Mucosa of stomach (tissue), 1 donor: ENCODE data around the gene CAPSL.
"Not testable (repeated sequence)": the region's sequence is repeated elsewhere in the genome, so short reads cannot be mapped to it uniquely, and the experiment has no call there.

Experiments used
- H3K27me3 ChIP-seq: one replicate; pipeline ENCODE4 v1.7.0; 2013; ENCODE audit warnings: mild to moderate bottlenecking, low read length; ENCODE audit not compliant: control insufficient read depth, insufficient read depth
- H3K36me3 ChIP-seq: one replicate; pipeline ENCODE4 v1.7.0; 2013; ENCODE audit warnings: low read length; ENCODE audit not compliant: control insufficient read depth, insufficient read depth
- H3K4me1 ChIP-seq: one replicate; pipeline ENCODE4 v1.7.0; 2013; ENCODE audit warnings: mild to moderate bottlenecking, low read length; ENCODE audit not compliant: control insufficient read depth, insufficient read depth
- H3K4me3 ChIP-seq: one replicate; pipeline ENCODE4 v1.7.0; 2013; ENCODE audit warnings: low read length
- H3K9ac ChIP-seq: one replicate; pipeline ENCODE4 v1.7.0; 2013; ENCODE audit warnings: mild to moderate bottlenecking, low read length, moderate library complexity
- H3K9me3 ChIP-seq: one replicate; pipeline ENCODE4 v1.7.0; 2013; ENCODE audit warnings: mild to moderate bottlenecking, low read length, moderate library complexity; ENCODE audit not compliant: control insufficient read depth
- donor health status: Pancreatic carcinoma.

CAPSL gene

DNA sequence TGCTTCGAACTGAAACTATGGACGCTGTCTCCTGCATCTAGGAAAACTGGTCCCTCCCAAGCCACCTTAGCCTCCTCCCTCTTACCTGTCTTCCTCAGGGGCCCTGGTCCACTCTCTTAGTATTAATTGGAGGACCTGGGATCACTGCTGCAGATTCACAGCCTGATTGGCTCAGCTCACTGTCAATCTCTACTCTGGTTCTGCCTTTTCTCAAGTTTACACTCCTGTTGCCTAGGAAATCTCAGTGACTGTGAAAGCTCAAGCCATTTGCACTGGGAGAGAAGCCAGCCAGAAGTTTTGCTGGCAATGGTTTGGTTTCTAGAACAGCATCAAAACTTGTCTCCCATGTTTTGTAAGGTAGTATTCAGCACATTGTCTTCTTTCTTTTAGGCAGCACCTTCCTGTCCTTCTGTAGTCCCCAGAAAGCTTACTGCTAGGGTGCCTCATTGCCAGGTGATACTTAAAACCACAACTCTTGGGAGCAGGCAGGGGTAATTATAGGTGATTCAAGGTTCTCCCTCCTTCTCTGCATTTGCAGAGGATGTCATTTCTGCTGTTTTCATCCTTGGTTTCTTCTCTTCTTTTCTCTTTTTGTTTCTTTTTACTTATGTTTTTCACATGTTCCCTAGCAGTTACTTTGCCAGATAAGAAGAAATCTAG, at the start of gene CAPSL:
Gene CAPSL (minus strand): TSS at position 55 of the 660 bp plus-strand sequence. CDS start 17,502 bp downstream, outside the sequence.
- Histone ChIP-seq H3K27me3 (no peaks in the 10 kb centered on the region), H3K4me1 (no peaks in the 10 kb centered on the region), H3K4me3 (no peak within 1 kb of the TSS), H3K9ac (no peak within 1 kb of the TSS), H3K9me3 (no peaks in the 10 kb centered on the region), H3K36me3 (no peaks in the 10 kb centered on the region)

DNA sequence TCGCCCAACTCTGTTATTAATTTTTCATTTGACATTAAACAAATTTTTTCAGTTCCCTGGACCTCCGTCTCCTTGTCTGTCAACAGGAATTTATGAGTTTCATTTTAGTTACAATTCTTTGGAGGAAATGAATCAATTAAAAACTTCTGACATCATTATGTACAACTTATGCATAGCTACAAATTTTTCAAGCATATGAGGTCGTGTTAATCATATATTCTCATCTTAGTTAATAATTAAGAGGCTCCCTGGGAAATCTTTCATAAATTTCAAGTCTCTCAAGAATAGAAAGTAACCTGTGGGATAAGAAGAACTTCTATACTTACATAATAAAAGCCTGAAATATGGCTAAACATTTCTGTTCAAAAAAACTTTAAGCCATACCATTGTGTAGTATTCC, 49.4 kb upstream of the CAPSL start:
- Histone ChIP-seq H3K36me3 (no peaks in the 10 kb centered on the region), H3K4me3 (no peak overlapping the region), H3K27me3 (no peaks in the 10 kb centered on the region), H3K9me3 (no peaks in the 10 kb centered on the region), H3K9ac (no peak overlapping the region), H3K4me1 (no peaks in the 10 kb centered on the region)

DNA sequence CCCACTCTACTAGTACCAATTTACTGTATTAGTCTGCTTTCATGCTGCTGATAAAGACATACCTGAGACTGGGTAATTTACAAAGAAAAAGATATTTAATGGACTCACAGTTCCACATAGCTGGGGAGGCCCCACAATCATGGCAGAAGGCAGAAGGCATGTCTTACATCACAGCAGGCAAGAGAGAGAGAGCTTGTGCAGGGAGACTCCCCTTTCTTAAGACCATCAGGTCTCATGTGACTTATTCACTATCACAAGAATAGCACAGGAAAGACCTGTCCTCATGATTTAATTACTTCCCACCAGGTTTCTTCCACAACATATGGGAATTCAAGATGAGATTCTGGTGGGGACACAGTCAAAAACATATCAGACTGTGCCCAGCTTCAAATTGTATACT, 41.3 kb upstream of the CAPSL start:
- Histone ChIP-seq H3K4me1 (no peaks in the 10 kb centered on the region), H3K9me3 (no peaks in the 10 kb centered on the region), H3K4me3 (no peak overlapping the region), H3K36me3 (no peaks in the 10 kb centered on the region), H3K27me3 (no peaks in the 10 kb centered on the region), H3K9ac (no peak overlapping the region)

DNA sequence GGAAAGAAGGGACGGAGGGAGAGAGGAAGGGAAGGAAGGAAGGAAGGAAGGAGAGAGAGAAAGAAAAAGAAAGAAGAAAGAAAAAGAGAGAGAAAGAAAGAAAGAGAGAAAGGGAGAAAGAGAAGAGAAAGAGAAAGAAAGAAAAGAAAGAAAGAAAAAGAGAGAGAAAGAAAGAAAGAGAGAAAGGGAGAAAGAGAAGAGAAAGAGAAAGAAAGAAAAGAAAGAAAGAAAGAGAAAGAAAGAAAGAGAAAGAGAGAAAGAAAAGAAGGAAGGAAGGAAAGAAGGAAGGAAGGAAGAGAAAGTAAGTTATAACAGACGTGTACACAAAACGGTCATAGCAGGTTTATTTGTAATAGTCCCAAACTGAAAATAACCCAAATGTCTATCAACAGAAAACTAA, 38.4 kb upstream of the CAPSL start:
- not testable (repeated sequence) for H3K9ac ChIP-seq, H3K36me3 ChIP-seq, H3K4me3 ChIP-seq, H3K4me1 ChIP-seq, H3K9me3 ChIP-seq, H3K27me3 ChIP-seq

DNA sequence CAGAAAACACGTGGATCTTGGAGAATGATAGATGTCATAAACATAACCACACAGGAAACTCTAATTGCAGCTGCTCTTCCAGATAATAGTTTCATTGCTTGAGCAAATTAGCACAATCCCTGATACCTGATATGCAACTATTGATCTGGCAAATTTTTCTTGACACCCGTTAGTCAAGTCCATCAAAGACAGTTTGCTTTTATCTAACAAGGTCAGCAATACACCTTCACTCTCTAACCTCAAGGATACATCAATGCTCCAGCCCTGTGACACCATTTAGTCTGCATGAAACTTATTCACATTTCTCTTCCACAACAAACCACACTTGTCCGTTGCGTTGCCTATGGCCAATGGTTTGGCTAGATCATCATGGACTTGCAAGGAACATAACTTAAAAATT, 36.1 kb upstream of the CAPSL start:
- Histone ChIP-seq H3K27me3 (no peaks in the 10 kb centered on the region), H3K36me3 (no peaks in the 10 kb centered on the region), H3K4me1 (no peaks in the 10 kb centered on the region), H3K9me3 (no peaks in the 10 kb centered on the region), H3K4me3 (no peak overlapping the region), H3K9ac (no peak overlapping the region)

DNA sequence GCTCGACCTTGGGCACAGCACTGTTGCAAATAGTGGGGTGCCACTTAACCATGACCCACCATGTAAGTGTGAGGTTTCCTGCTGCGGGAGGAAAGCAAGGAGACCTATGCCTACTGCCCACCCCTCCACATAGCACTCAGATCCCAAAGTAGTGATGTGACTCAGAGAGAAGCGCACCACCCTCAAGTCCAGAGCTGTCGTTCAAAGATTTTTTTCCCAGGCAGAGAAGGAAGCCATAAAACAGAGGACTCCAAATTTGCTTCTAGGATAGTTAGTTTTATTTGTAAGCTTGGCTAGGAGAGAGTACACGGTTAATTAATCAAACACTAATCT, 33.4 kb upstream of the CAPSL start:
- Histone ChIP-seq H3K36me3 (no peaks in the 10 kb centered on the region), H3K27me3 (no peaks in the 10 kb centered on the region), H3K4me3 (no peak overlapping the region), H3K4me1 (no peaks in the 10 kb centered on the region), H3K9ac (no peak overlapping the region), H3K9me3 (no peaks in the 10 kb centered on the region)

DNA sequence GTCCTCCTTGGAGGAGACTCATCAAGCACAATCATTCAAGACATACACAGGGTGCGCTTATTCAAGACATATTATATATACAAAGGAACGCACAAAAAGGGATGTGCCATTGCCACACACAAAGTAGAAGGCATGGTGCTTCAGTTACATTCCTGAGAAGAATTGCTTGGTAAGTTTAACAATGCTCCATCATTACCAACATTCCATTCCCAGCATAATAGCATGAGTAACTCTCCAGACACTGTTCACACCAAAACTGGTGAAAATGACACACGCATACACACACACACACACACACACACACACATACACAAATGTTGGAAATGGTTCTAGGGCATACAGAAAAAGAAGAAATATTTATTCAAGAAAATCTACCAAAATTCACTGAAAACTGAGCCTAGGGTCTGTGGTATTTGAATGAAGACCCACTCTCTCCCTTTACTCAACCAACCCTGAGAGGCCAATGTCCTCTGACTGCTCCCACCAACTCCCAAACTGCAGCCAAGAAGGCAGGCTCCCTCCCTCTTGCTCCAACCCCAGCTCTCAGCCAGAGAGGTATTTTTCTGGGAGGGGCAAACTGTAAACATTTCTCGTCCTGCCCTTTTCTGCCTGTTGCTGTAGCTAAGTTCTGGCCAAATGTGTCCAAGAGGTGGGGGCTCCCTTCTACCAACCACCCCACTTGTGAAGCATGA, 32.9 kb upstream of the CAPSL start:
- H3K4me1 ChIP-seq: no peaks in the 10 kb centered on the region
- no peak overlapping the region for H3K9ac ChIP-seq
- H3K36me3 ChIP-seq: no peaks in the 10 kb centered on the region
- H3K9me3 ChIP-seq: no peaks in the 10 kb centered on the region
- no peak overlapping the region for H3K4me3 ChIP-seq
- no peaks in the 10 kb centered on the region for H3K27me3 ChIP-seq

DNA sequence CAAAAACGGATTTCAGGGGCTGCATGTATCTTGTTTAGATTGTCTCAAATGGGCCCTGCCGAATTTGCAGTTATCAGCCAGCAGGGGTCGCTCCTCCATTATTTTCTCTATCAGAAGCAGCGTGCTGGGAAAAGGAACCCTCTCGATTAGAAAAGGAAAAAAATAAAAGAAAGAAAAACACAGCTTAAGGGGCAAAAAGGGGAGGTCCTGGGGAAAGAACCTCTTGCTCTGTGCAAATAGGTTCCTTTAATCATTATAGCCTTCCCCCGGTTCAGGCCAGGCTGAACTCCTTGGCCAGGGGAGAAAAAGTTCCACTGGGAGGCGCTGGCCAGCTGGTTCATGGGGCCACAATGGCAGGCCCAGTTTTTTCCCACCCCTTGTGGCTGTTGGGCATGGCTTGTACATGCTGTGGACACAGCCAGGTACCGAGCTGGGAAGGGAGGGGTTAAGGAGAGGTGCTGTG, 25.0 kb upstream of the CAPSL start:
- no peaks in the 10 kb centered on the region for H3K9me3 ChIP-seq
- no peak overlapping the region for H3K9ac ChIP-seq
- no peaks in the 10 kb centered on the region for H3K27me3 ChIP-seq
- H3K4me1 ChIP-seq: no peaks in the 10 kb centered on the region
- H3K4me3 ChIP-seq: no peak overlapping the region
- no peaks in the 10 kb centered on the region for H3K36me3 ChIP-seq

DNA sequence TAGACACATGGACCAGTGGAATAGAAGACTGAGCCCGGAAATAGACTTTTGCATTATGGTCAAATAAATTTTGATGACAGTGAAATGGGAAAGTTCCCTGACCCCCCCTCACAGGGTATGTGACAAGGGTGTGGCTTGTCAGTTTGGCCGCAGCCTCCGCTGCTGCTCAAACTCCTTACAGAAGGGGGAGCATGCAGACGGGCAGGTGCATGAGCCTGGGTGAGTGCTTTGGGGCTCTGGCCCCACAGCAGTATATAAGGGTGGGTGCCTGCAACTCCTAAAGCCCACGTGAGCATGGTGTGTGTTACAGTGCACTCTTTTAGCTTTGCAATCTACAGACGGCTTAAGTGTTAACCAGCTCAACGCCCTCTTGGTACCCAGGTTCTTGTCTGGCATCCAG, 21.9 kb upstream of the CAPSL start:
- H3K9me3 ChIP-seq: no peaks in the 10 kb centered on the region
- no peaks in the 10 kb centered on the region for H3K4me1 ChIP-seq
- H3K27me3 ChIP-seq: no peaks in the 10 kb centered on the region
- no peak overlapping the region for H3K4me3 ChIP-seq
- no peaks in the 10 kb centered on the region for H3K36me3 ChIP-seq
- no peak overlapping the region for H3K9ac ChIP-seq

DNA sequence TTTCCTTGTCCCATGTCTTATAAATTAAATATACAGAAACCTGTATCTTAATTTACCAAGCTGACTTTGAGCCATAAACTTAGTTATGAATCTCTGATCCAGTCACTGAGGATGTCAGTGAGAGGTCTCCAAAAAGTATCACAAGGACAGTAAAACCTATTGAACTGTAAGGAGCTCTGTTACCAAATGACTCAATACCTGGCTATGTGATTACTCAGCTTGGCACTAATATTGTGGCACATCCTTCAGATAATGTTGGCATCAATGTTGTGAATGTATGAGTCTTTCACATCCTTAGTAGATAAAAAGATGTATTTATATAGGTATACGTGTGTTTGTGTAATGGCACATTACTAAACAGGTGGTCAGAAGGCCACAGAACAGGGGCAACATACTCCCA, 18.0 kb upstream of the CAPSL start:
- Histone ChIP-seq H3K27me3 (no peaks in the 10 kb centered on the region), H3K9me3 (no peaks in the 10 kb centered on the region), H3K9ac (no peak overlapping the region), H3K36me3 (no peaks in the 10 kb centered on the region), H3K4me3 (no peak overlapping the region), H3K4me1 (no peaks in the 10 kb centered on the region)

DNA sequence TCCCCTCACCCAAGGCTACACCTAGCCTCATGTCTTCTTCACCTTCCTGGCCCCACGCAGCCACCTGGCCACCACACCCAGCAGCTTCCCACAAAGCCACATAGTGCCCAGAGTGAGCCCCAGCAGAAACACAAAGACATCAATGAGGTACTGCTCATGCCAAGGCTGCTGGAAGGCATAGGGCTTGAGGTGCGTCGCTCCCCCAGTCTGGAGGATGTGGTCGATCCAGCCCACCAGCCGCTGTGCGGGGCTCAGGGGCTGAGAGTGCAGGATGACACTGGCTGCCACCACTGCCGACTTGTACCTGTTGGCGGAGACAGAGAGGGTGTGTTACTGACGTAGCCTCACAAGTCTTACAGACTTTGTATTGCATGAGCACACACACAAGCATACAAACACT, 15.8 kb upstream of the CAPSL start:
- Histone ChIP-seq H3K9ac (no peak overlapping the region), H3K4me3 (no peak overlapping the region), H3K9me3 (no peaks in the 10 kb centered on the region), H3K36me3 (no peaks in the 10 kb centered on the region), H3K27me3 (no peaks in the 10 kb centered on the region), H3K4me1 (no peaks in the 10 kb centered on the region)

DNA sequence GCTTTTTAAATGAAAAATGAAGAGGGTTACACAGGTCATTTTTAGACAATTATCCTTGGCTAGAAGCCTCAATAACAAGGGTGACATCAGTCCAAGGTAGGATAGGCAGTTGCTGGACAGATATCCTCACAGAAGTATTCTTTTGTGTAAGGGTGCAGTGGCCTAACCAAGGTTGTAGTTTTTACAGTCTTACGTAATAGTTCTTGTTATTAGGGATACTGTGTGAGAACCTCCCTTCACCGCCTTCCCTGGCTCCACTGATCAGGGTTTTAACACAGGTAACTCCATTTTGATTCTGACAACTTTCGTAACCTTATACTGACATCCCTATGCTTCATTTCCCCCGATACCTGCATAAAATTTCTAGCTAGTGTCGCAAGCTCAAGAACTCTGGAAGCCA, 8.7 kb upstream of the CAPSL start:
- Histone ChIP-seq H3K36me3 (no peaks in the 10 kb centered on the region), H3K27me3 (no peaks in the 10 kb centered on the region), H3K4me3 (no peak overlapping the region), H3K9me3 (no peaks in the 10 kb centered on the region), H3K4me1 (no peaks in the 10 kb centered on the region), H3K9ac (no peak overlapping the region)
